Measurements from ENCODE around the gene TAS2R3. TPM values are rescaled to one million over a fixed set of nuclear protein-coding genes. Genes with fewer than 3 reads are reported as not detected.

The TAS2R3 gene
- total and polyA plus RNA-seq, 2 of the 13 experiments (the other 11 are each of a cell fraction or from before 2014, with no cell fraction given) = 0.74 to 1.1 TPM

DNA sequence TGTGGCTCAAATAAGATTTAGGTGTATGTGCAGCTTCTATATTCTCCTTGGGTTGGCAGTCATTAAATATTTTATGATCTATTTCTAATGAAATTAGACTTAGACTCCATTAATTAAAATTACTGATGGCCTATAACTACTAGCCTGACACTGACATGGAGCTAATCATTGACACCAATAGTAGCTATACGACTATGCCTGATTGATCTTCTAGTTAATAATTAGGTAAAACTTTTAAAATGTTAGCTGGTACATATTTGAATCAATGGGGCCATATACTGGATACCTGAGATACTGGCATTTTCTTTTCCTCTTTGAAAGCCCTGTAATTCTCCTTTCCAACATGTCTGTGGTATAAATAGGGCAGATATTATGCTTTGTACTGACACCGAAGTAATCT lies 41.4 kb upstream of the TAS2R3 start:
- H3K4me1 ChIP-seq (ENCODE audit: insufficient read depth, low read length) = no peaks in the 10 kb centered on the region
- H3K27me3 ChIP-seq (ENCODE audit: control insufficient read depth in 1 of 2, insufficient read depth in 2 of 2, low read length in 2 of 2) = no peaks in the 10 kb centered on the region; a peak in 1 of 5 replicates
- no peaks in the 10 kb centered on the region for H4K20me1 ChIP-seq (ENCODE audit: insufficient read depth, low read length)
- no peaks in the 10 kb centered on the region for H3K36me3 ChIP-seq (replicated peaks in 1 of 2; ENCODE audit: control insufficient read depth in 1 of 2, insufficient read depth in 2 of 2, low read length in 2 of 2)
- ChIA-PET CTCF (ENCODE audit: low intra/inter-chr PET ratio, low total read pairs) (no interaction called here), POLR2A (no interaction called here)
- TF ChIP-seq TRIM24 (CRISPR knock-in tag; IDR thresholded peaks at IDR 0.05) = no peak
- TF ChIP-seq ZNF296 (CRISPR knock-in tag; conservative IDR thresholded peaks at IDR 0.05) = no peak
- TF ChIP-seq CBFB (CRISPR knock-in tag; IDR thresholded peaks at IDR 0.05) = no peak
- no peak for TF ChIP-seq ZMYM4 (CRISPR knock-in tag; IDR thresholded peaks at IDR 0.05)
- no peak overlapping the region for H3K9ac ChIP-seq (ENCODE audit: insufficient read depth, low read depth, low read length)
- ATAC-seq (no peak), FAIRE-seq (no peak), DNase-seq (ENCODE audit: low spot score) (no peak)
- H3K4me2 ChIP-seq (ENCODE audit: low read depth, low read length) = no peak overlapping the region
- no TSS peak for BruUV-seq (replicated peaks)
- H3K27ac ChIP-seq (ENCODE audit: extremely low read length, insufficient read depth, low read length) = no peak overlapping the region
- 29% methylated on average over 2 of the region's 2 CpGs for WGBS (ENCODE audit: low lambda C conversion rate)
- no peaks in the 10 kb centered on the region for H3K9me3 ChIP-seq (ENCODE audit: low read length)
- H2AFZ ChIP-seq (ENCODE audit: low read length) = no peak overlapping the region
- H3K4me3 ChIP-seq (replicated peaks in 1 of 3; ENCODE audit: insufficient read depth in 1 of 3, low read depth in 2 of 3, low read length in 3 of 3) = no peak overlapping the region
- intact Hi-C loops (cut with micrococcal nuclease; ENCODE audit: unreplicated experiment) = no loop called here
- in situ Hi-C loops (cut with HindIII; ENCODE audit: extremely low pct_ligation_motif_present, low pct_unique_long_range_greater_than_20kb) = no loop called here
- no peaks in the 10 kb centered on the region for H3K79me2 ChIP-seq (ENCODE audit: insufficient read depth, low read length)

DNA sequence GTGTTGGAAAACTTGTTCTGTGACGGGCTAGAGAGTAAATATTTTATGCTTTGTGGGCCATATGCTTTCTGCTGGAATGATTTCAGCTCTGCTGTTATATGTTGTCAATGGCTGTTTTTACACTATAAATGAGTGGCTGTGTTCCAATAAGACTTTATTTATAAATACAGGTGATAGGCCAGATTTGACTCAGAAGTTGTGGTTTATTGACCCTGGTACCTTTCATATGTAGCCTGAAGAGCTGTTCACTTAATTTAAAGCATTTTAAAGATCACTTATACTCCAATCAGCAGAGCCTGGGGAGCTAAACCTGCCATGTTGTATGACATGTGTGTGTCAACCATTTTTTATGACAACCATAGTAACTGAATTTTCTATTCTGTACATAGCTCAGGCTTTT lies 34.9 kb upstream of the TAS2R3 start:
- H4K20me1 ChIP-seq (ENCODE audit: insufficient read depth, low read length) = no peaks in the 10 kb centered on the region
- H3K36me3 ChIP-seq (replicated peaks in 1 of 2; ENCODE audit: control insufficient read depth in 1 of 2, insufficient read depth in 2 of 2, low read length in 2 of 2) = no peaks in the 10 kb centered on the region
- no peak overlapping the region for H3K4me3 ChIP-seq (replicated peaks in 1 of 3; ENCODE audit: insufficient read depth in 1 of 3, low read depth in 2 of 3, low read length in 3 of 3)
- ChIA-PET CTCF (ENCODE audit: low intra/inter-chr PET ratio, low total read pairs) (no interaction called here), POLR2A (no interaction called here)
- in situ Hi-C loops (cut with HindIII; ENCODE audit: extremely low pct_ligation_motif_present, low pct_unique_long_range_greater_than_20kb) = no loop called here
- no TSS peak for BruUV-seq (replicated peaks)
- H3K27me3 ChIP-seq (ENCODE audit: control insufficient read depth in 1 of 2, insufficient read depth in 2 of 2, low read length in 2 of 2) = no peaks in the 10 kb centered on the region; a peak in 1 of 5 replicates
- H3K4me1 ChIP-seq (ENCODE audit: insufficient read depth, low read length) = no peaks in the 10 kb centered on the region
- no peak overlapping the region for H3K9ac ChIP-seq (ENCODE audit: insufficient read depth, low read depth, low read length)
- intact Hi-C loops (cut with micrococcal nuclease; ENCODE audit: unreplicated experiment) = no loop called here
- DNase-seq (ENCODE audit: low spot score) (no peak), ATAC-seq (no peak), FAIRE-seq (no peak)
- WGBS (ENCODE audit: low lambda C conversion rate) = 18% methylated on average over 1 of the region's 1 CpG
- H3K4me2 ChIP-seq (ENCODE audit: low read depth, low read length) = no peak overlapping the region
- no peaks in the 10 kb centered on the region for H3K9me3 ChIP-seq (ENCODE audit: low read length)
- H2AFZ ChIP-seq (ENCODE audit: low read length) = no peak overlapping the region
- H3K27ac ChIP-seq (ENCODE audit: extremely low read length, insufficient read depth, low read length) = no peak overlapping the region
- no peaks in the 10 kb centered on the region for H3K79me2 ChIP-seq (ENCODE audit: insufficient read depth, low read length)
- TF ChIP-seq, protein P1, sequence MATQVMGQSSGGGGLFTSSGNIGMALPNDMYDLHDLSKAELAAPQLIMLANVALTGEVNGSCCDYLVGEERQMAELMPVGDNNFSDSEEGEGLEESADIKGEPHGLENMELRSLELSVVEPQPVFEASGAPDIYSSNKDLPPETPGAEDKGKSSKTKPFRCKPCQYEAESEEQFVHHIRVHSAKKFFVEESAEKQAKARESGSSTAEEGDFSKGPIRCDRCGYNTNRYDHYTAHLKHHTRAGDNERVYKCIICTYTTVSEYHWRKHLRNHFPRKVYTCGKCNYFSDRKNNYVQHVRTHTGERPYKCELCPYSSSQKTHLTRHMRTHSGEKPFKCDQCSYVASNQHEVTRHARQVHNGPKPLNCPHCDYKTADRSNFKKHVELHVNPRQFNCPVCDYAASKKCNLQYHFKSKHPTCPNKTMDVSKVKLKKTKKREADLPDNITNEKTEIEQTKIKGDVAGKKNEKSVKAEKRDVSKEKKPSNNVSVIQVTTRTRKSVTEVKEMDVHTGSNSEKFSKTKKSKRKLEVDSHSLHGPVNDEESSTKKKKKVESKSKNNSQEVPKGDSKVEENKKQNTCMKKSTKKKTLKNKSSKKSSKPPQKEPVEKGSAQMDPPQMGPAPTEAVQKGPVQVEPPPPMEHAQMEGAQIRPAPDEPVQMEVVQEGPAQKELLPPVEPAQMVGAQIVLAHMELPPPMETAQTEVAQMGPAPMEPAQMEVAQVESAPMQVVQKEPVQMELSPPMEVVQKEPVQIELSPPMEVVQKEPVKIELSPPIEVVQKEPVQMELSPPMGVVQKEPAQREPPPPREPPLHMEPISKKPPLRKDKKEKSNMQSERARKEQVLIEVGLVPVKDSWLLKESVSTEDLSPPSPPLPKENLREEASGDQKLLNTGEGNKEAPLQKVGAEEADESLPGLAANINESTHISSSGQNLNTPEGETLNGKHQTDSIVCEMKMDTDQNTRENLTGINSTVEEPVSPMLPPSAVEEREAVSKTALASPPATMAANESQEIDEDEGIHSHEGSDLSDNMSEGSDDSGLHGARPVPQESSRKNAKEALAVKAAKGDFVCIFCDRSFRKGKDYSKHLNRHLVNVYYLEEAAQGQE (IDR thresholded peaks at IDR 0.05; ENCODE audit: borderline replicate concordance in 1 of 2, low read depth in 1 of 2, low read length in 2 of 2) = no peak
- TF ChIP-seq ZNF761 (CRISPR knock-in tag; conservative IDR thresholded peaks at IDR 0.05) = no peak
- TF ChIP-seq, protein P2, sequence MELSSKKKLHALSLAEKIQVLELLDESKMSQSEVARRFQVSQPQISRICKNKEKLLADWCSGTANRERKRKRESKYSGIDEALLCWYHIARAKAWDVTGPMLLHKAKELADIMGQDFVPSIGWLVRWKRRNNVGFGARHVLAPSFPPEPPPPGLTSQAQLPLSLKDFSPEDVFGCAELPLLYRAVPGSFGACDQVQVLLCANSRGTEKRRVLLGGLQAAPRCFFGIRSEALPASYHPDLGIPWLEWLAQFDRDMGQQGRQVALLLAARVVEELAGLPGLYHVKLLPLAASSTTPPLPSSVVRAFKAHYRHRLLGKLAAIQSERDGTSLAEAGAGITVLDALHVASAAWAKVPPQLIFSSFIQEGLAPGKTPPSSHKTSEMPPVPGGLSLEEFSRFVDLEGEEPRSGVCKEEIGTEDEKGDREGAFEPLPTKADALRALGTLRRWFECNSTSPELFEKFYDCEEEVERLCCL (CRISPR knock-in tag; IDR thresholded peaks at IDR 0.05; ENCODE audit: borderline replicate concordance) = no peak
- no peak for TF ChIP-seq TBX2 (CRISPR knock-in tag; IDR thresholded peaks at IDR 0.05; ENCODE audit: borderline replicate concordance)
- TF ChIP-seq, protein P3, sequence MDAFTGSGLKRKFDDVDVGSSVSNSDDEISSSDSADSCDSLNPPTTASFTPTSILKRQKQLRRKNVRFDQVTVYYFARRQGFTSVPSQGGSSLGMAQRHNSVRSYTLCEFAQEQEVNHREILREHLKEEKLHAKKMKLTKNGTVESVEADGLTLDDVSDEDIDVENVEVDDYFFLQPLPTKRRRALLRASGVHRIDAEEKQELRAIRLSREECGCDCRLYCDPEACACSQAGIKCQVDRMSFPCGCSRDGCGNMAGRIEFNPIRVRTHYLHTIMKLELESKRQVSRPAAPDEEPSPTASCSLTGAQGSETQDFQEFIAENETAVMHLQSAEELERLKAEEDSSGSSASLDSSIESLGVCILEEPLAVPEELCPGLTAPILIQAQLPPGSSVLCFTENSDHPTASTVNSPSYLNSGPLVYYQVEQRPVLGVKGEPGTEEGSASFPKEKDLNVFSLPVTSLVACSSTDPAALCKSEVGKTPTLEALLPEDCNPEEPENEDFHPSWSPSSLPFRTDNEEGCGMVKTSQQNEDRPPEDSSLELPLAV (CRISPR knock-in tag; conservative IDR thresholded peaks at IDR 0.05; ENCODE audit: low read depth) = no peak
